ENCODE data around the gene CRACR2B.

DNA sequence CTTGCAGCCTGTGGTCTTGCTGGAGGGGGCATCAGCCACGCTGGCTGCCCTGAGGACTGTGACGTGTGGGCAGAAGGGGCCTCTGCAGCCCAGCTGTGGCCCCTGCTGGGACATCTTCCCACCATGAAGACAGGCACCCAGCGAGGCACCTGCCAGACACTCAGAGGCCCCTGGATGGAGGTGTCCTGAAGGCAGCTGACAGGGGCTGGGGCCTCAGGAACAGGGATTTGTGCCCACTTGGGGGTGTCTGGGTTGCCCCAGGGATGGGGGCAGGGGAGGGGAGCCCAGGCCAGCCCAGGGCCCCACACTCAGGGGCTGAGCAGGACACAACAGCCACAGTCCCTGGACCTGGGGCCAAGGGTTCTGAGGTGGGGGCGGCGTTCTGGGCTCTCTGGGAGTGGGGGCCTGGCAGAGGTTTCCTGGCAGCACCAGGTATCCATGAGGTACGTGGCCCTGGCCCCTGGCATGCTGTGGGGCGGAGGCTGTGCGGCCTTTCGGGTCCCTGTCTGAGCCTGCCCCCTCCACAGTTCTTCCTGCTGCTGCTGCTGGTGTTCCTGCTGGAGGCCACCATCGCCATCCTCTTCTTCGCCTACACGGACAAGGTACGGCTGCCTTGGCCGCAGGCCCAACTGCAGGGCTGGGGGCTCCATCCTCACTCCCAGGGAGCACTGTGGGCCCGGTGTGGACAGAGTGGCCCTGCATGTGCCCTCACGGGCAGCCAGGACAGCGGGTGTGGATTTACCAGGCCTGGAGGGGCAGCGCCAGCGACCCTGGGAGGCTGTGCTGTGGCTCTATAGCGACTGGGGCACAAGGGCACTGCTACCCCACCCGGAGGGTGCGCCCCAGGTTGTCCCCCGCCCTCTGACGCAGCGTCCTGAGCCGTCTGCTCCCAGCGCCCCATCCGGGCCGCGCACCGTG, 36.5 kb downstream of the CRACR2B start:
- TF ChIP-seq, protein P1, sequence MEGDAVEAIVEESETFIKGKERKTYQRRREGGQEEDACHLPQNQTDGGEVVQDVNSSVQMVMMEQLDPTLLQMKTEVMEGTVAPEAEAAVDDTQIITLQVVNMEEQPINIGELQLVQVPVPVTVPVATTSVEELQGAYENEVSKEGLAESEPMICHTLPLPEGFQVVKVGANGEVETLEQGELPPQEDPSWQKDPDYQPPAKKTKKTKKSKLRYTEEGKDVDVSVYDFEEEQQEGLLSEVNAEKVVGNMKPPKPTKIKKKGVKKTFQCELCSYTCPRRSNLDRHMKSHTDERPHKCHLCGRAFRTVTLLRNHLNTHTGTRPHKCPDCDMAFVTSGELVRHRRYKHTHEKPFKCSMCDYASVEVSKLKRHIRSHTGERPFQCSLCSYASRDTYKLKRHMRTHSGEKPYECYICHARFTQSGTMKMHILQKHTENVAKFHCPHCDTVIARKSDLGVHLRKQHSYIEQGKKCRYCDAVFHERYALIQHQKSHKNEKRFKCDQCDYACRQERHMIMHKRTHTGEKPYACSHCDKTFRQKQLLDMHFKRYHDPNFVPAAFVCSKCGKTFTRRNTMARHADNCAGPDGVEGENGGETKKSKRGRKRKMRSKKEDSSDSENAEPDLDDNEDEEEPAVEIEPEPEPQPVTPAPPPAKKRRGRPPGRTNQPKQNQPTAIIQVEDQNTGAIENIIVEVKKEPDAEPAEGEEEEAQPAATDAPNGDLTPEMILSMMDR (IDR thresholded peaks at IDR 0.05) = no peak
- TF ChIP-seq POLR2AphosphoS5 (IDR thresholded peaks at IDR 0.05) = no peak

Measured in prostate gland (tissue), 2 donors.